NCI-H1092 treated with DMSO at 0.1 percent for 48 hours (cell line): Measurements from ENCODE around the gene CSNK2A1.
A peak's percentile ranks its signal among the peaks of the same experiment; 100 is the strongest.
"Not testable (repeated sequence)": the region's sequence is repeated elsewhere in the genome, so short reads cannot be mapped to it uniquely, and the experiment has no call there.

ENCODE experiments used
- DNase-seq: peaks from one replicate; lab custom pipeline; 2025; lab: John Stamatoyannopoulos, UW

The CSNK2A1 gene

DNA sequence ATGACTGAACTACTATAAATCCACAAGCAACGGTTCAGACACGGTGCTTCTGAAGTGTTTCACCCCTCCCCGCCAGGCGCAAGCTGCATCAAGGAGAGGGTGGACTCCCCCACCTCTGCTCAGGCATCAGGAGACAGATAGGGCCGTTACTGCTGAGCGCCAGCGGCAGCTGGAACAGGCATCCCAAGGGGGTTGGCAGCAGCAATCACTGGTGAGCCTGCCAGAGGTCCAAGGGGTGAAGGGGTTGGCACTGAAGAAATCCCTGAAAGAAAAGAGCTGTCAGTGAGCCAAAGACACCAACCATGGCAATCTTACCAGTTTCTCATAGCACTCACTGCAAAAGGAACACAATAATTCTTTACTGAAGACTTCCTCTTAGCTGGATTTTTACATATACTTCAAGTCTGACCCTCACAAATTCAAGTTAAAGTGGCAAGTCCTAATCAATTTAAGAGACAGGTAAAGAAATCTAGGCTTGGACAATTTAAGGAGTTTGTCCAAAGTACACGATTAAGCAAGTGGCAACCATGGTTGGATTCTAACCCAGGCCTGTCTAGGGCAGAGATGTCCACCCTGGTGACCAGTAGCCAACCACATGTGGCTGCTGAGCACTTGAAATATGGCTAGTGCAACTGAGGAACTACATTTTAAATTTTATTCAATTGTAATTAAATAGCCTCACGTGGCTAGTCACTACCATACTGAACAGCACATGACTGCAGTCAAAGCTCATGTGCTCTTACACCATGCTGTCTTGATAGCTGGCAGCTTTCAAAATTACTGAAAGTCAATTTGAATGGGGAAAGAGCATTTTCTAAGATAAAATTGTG, 59.6 kb downstream of the CSNK2A1 start:
- peak; percentile 11 for DNase-seq

GRCh38 chr20:481167-481566, 62.4 kb downstream of the CSNK2A1 start:
- no peak for DNase-seq

- DNase-seq = no peak
These were observed 63.5 kb downstream of the CSNK2A1 start for GRCh38 chr20:480044-480443.

DNA sequence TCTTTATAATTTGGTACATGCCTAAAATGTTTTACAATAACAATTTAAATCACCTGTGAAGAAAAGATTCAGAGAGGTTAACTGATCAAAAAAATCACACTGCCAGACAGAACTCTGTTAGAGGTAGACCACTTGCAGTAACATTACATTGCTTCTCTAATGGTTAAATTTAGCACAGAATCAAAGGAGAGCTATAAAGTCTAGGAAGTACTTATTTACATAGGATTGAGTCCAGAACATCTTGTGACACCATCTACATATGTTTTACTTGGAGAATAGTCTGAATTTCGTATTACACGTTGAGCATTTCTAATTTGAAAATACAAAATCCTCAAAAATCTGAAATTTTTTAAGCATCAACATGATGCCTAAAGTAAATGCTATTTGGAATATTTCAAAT, 64.1 kb downstream of the CSNK2A1 start:
- DNase-seq = no peak

DNA sequence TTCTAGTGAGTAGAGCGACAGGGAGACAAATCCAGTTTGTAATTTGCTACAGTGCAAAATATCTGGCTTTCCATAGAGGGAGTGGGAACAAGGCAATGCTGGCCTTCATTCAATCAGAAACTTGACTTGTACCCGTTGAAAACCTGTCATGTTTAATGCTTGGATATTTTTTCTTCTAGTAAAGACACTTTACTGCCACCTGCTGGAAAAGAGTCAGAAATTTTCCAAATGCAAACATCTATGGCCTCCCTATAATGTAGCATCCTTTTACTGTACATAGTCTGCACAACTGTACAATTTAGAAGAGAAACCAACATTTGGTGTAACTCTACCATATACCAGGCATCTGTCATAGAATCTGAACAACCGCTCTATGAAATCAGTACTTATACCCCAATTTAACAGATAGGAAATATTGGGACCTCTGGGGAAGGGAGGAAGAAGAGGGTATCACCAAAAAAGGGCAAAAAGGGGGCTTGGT, 64.6 kb downstream of the CSNK2A1 start:
- peak; percentile 41 for DNase-seq

- no peak for DNase-seq
These were observed 65.3 kb downstream of the CSNK2A1 start for GRCh38 chr20:478010-478948.

- DNase-seq = not testable (repeated sequence)
These were observed 66.9 kb downstream of the CSNK2A1 start for GRCh38 chr20:476561-477249.

GRCh38 chr20:475463-476357, 67.9 kb downstream of the CSNK2A1 start:
- DNase-seq = no peak

GRCh38 chr20:474581-474980, 69.0 kb downstream of the CSNK2A1 start:
- DNase-seq = no peak

GRCh38 chr20:472889-473292, 70.7 kb downstream of the CSNK2A1 start:
- no peak for DNase-seq

- no peak for DNase-seq
These were observed 71.3 kb downstream of the CSNK2A1 start for GRCh38 chr20:472137-472846.

- no peak for DNase-seq
These were observed 73.7 kb downstream of the CSNK2A1 start for GRCh38 chr20:469746-470490.

GRCh38 chr20:467755-468154, 75.8 kb downstream of the CSNK2A1 start:
- DNase-seq = no peak

- peak; percentile 84 for DNase-seq
These were observed 81.2 kb downstream of the CSNK2A1 start, which contains the start of gene TBC1D20 for GRCh38 chr20:462199-462991. Gene TBC1D20, minus strand, starts transcription at chr20:462533. Its CDS starts 128 bp downstream, at chr20:462405.

GRCh38 chr20:461254-462198, 82.1 kb downstream of the CSNK2A1 start:
- peak; percentile 25 for DNase-seq

DNA sequence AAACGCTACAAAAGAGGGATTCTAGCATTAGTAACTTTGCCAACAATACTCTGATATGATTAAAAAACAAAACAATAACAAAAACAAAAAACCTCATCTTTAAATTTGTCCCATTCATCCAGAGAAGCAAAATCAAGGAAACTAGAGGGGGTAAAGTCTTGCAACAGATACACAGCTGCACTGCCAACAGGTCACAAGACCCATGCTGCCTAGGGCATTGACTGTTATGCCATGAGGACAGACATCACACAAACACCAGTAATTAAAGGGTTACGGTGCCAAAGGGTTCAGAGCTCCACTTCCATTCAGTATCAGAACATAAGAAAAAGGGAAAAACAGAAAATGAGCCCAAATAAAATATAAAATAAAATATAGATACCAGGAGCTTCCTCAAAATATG, 82.9 kb downstream of the CSNK2A1 start:
- DNase-seq = no peak

- DNase-seq = no peak
These were observed 83.4 kb downstream of the CSNK2A1 start for GRCh38 chr20:460180-460579.

DNA sequence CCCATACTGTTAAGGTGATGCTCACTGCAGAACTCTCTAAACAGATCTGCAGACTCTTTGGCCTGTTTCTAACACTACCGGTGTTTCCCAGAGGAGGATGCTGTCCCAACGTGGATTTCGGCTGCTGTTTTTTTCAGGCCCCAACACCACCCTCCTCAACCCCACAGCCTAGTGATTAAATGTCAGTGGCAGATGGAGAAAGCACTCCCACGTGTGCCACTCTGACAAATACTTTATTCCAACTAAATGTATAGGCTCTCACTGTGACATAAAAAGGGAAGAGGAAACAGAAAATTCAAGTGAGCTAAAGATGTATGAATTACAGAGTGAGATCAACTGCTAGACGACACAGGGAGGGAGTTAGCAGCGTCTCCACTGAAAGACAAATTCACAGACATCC, 84.8 kb downstream of the CSNK2A1 start:
- DNase-seq = no peak
